DOHH2 (cell line): Measurements from ENCODE around the gene GIMAP2.

Experiments
- H3F3A ChIP-seq: fragments of 200-600 bp; sonication (generic), shearing (Covaris generic); 2 replicates; pipeline ENCODE4 v1.6.0; 2016; ENCODE audit warnings: antibody characterized with exemption, mild to moderate bottlenecking; ENCODE audit not compliant: control insufficient read depth, insufficient read depth
- H3K27ac ChIP-seq: fragments of 200-600 bp; sonication (generic); 2 replicates; pipeline ENCODE4 v1.5.1; 2014; ENCODE audit warnings: low read depth, mild to moderate bottlenecking, low read length, moderate library complexity
- H3K27me3 ChIP-seq: fragments of 200-600 bp; sonication (generic); 2 replicates; pipeline ENCODE4 v1.6.1; 2014; ENCODE audit warnings: mild to moderate bottlenecking, low read length, mixed read lengths; ENCODE audit not compliant: control insufficient read depth
- H3K36me3 ChIP-seq: fragments of 200-600 bp; sonication (generic); 2 replicates; pipeline ENCODE4 v1.6.1; 2014; ENCODE audit warnings: mild to moderate bottlenecking, low read length, moderate library complexity, mixed read lengths; ENCODE audit not compliant: control insufficient read depth
- H3K4me1 ChIP-seq: fragments of 200-600 bp; sonication (generic); 2 replicates; pipeline ENCODE4 v1.6.1; 2014; ENCODE audit warnings: mild to moderate bottlenecking, low read length, mixed read lengths; ENCODE audit not compliant: control insufficient read depth
- H3K4me2 ChIP-seq: fragments of 200-600 bp; sonication (generic); 2 replicates; pipeline ENCODE4 v1.6.0; 2014; ENCODE audit warnings: mild to moderate bottlenecking, low read length, moderate library complexity
- H3K4me3 ChIP-seq: fragments of 200-600 bp; sonication (generic); 2 replicates; pipeline ENCODE4 v1.5.1; 2014; ENCODE audit warnings: mild to moderate bottlenecking, low read length, mixed read lengths
- H3K79me2 ChIP-seq: fragments of 200-600 bp; sonication (generic); 2 replicates; pipeline ENCODE4 v1.6.1; 2014; ENCODE audit warnings: mild to moderate bottlenecking, low read length, mixed read lengths; ENCODE audit not compliant: control insufficient read depth
- H3K9me2 ChIP-seq: fragments of 200-600 bp; sonication (generic); replicated peaks from 2 replicates; pipeline ENCODE4 v1.6.1; 2014; ENCODE audit warnings: mild to moderate bottlenecking, low read length, mixed read lengths; ENCODE audit not compliant: control insufficient read depth
- H3K9me3 ChIP-seq: fragments of 200-600 bp; sonication (generic); 2 replicates; pipeline ENCODE4 v1.6.1; 2014; ENCODE audit warnings: antibody characterized with exemption, low read length, mixed read lengths; ENCODE audit not compliant: control insufficient read depth, insufficient read depth
- H4K20me1 ChIP-seq: fragments of 200-600 bp; sonication (generic); 2 replicates; pipeline ENCODE4 v1.6.0; 2014; ENCODE audit warnings: low read depth, mild to moderate bottlenecking, antibody characterized with exemption, low read length, moderate library complexity; ENCODE audit not compliant: control insufficient read depth, insufficient read depth
- EZH2phosphoT487 ChIP-seq: fragments of 200-600 bp; sonication (generic); IDR thresholded peaks from 2 replicates; pipeline ENCODE4 v1.6.1; 2017; ENCODE audit warnings: borderline replicate concordance, mild to moderate bottlenecking, antibody characterized with exemption, low read length, moderate library complexity, mixed read lengths
- TF ChIP-seq, protein P1 (sequence below): fragments of 200-600 bp; sonication (generic); IDR thresholded peaks from one replicate; pipeline ENCODE4 v1.5.1; 2014; ENCODE audit warnings: antibody characterized with exemption, mild to moderate bottlenecking, low read depth, low read length; ENCODE audit not compliant: poor library complexity, severe bottlenecking

GIMAP2 gene

GRCh38 chr7:150734254-150734653, 48.7 kb downstream of the GIMAP2 start:
- TF ChIP-seq, protein P1, sequence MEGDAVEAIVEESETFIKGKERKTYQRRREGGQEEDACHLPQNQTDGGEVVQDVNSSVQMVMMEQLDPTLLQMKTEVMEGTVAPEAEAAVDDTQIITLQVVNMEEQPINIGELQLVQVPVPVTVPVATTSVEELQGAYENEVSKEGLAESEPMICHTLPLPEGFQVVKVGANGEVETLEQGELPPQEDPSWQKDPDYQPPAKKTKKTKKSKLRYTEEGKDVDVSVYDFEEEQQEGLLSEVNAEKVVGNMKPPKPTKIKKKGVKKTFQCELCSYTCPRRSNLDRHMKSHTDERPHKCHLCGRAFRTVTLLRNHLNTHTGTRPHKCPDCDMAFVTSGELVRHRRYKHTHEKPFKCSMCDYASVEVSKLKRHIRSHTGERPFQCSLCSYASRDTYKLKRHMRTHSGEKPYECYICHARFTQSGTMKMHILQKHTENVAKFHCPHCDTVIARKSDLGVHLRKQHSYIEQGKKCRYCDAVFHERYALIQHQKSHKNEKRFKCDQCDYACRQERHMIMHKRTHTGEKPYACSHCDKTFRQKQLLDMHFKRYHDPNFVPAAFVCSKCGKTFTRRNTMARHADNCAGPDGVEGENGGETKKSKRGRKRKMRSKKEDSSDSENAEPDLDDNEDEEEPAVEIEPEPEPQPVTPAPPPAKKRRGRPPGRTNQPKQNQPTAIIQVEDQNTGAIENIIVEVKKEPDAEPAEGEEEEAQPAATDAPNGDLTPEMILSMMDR = no peak
- no peak for TF ChIP-seq EZH2phosphoT487
- Histone ChIP-seq H3K9me2 (no peaks in the 10 kb centered on the region), H3K4me3 (no peak overlapping the region), H4K20me1 (no peaks in the 10 kb centered on the region), H3K27me3 (peaks cover 48% of the 10 kb centered on the region; the same call in 1 of the 2 replicates), H3K9me3 (no peaks in the 10 kb centered on the region), H3F3A (no peaks in the 10 kb centered on the region), H3K4me1 (no peaks in the 10 kb centered on the region), H3K4me2 (no peak overlapping the region), H3K79me2 (no peaks in the 10 kb centered on the region), H3K36me3 (no peaks in the 10 kb centered on the region), H3K27ac (no peak overlapping the region)

GRCh38 chr7:150735596-150736358, 50.3 kb downstream of the GIMAP2 start:
- H3K4me2 ChIP-seq = no peak overlapping the region
- H3K4me1 ChIP-seq = no peaks in the 10 kb centered on the region
- no peaks in the 10 kb centered on the region for H3K9me2 ChIP-seq
- peaks cover 41% of the 10 kb centered on the region; the same call in 1 of the 2 replicates for H3K27me3 ChIP-seq
- H3K36me3 ChIP-seq = no peaks in the 10 kb centered on the region
- TF ChIP-seq EZH2phosphoT487 = no peak
- TF ChIP-seq, protein P1 = no peak
- no peaks in the 10 kb centered on the region for H4K20me1 ChIP-seq
- no peaks in the 10 kb centered on the region for H3K9me3 ChIP-seq
- no peak overlapping the region for H3K27ac ChIP-seq
- H3F3A ChIP-seq = no peaks in the 10 kb centered on the region
- H3K4me3 ChIP-seq = no peak overlapping the region
- no peaks in the 10 kb centered on the region for H3K79me2 ChIP-seq

DNA sequence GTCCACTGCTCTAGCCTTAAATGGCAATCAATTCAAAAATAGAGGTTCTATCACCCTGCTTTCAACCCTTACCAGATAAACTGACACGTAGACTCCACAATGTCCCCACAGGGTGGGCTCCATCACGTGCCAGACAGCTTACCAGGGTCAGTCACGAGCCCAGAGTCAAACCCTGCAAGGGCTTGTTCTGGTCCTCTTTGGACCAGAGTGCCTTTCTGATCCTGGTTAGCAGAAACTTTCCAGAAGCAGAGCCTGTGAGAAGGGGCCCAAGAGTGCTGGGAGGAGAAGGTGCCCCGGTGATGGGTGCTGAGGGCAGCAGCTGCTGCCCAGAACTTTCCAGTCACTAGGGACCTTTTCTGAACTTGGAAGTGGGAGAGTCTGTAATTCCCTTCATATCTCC, 51.4 kb downstream of the GIMAP2 start:
- H3K79me2 ChIP-seq = no peaks in the 10 kb centered on the region
- no peak overlapping the region for H3K4me3 ChIP-seq
- H3K9me2 ChIP-seq = no peaks in the 10 kb centered on the region
- TF ChIP-seq EZH2phosphoT487 = no peak
- TF ChIP-seq, protein P1 = no peak
- H3K36me3 ChIP-seq = no peaks in the 10 kb centered on the region
- H3F3A ChIP-seq = no peaks in the 10 kb centered on the region
- no peak overlapping the region for H3K4me2 ChIP-seq
- H3K27me3 ChIP-seq = peaks cover 40% of the 10 kb centered on the region; the same call in 1 of the 2 replicates
- H4K20me1 ChIP-seq = no peaks in the 10 kb centered on the region
- no peaks in the 10 kb centered on the region for H3K4me1 ChIP-seq
- no peaks in the 10 kb centered on the region for H3K9me3 ChIP-seq
- H3K27ac ChIP-seq = no peak overlapping the region
